ENCODE results near the gene ATN1.
A peak's percentile ranks its signal among the peaks of the same experiment; 100 is the strongest.

The ATN1 gene

GRCh38 chr12:6946033-6946919 lies 18.5 kb downstream of the ATN1 start:
- DNase-seq (ENCODE audit: low read depth) = no peak

- DNase-seq (ENCODE audit: low read depth) = no peak
These were observed 19.2 kb downstream of the ATN1 start for GRCh38 chr12:6946920-6947374.

- DNase-seq (ENCODE audit: low read depth) = no peak
These were observed 19.9 kb downstream of the ATN1 start for GRCh38 chr12:6947615-6948014.

- no peak for DNase-seq (ENCODE audit: low read depth)
These were observed 21.3 kb downstream of the ATN1 start for GRCh38 chr12:6948873-6949594.

GRCh38 chr12:6950401-6950801 lies 22.6 kb downstream of the ATN1 start:
- DNase-seq (ENCODE audit: low read depth) = no peak

- no peak for DNase-seq (ENCODE audit: low read depth)
These were observed 23.2 kb downstream of the ATN1 start, which contains the start of gene PTPN6 for GRCh38 chr12:6950811-6951540. Gene PTPN6 (plus strand): TSS chr12:6951356. CDS start chr12:6951513, 157 bp downstream.

- DNase-seq (ENCODE audit: low read depth) = no peak
These were observed 23.9 kb downstream of the ATN1 start for GRCh38 chr12:6951551-6952120.

- no peak for DNase-seq (ENCODE audit: low read depth)
These were observed 24.5 kb downstream of the ATN1 start for GRCh38 chr12:6952121-6952862.

- DNase-seq (ENCODE audit: low read depth) = no peak
These were observed 25.2 kb downstream of the ATN1 start for GRCh38 chr12:6952863-6953441.

- DNase-seq (ENCODE audit: low read depth) = peak; percentile 76
These were observed 25.9 kb downstream of the ATN1 start for GRCh38 chr12:6953442-6954315.

GRCh38 chr12:6954316-6955107 lies 26.8 kb downstream of the ATN1 start:
- no peak for DNase-seq (ENCODE audit: low read depth)

GRCh38 chr12:6955108-6956020 lies 27.6 kb downstream of the ATN1 start:
- DNase-seq (ENCODE audit: low read depth) = no peak

- DNase-seq (ENCODE audit: low read depth) = no peak
These were observed 28.4 kb downstream of the ATN1 start for GRCh38 chr12:6956021-6956727.

GRCh38 chr12:6957151-6957701 lies 29.5 kb downstream of the ATN1 start:
- DNase-seq (ENCODE audit: low read depth) = no peak

- no peak for DNase-seq (ENCODE audit: low read depth)
These were observed 30.2 kb downstream of the ATN1 start for GRCh38 chr12:6957741-6958608.

- DNase-seq (ENCODE audit: low read depth) = no peak
These were observed 30.9 kb downstream of the ATN1 start for GRCh38 chr12:6958609-6959057.

All from stimulated activated CD8-positive, alpha-beta memory T cell treated with anti-CD3 and anti-CD28 coated beads, Interleukin-7, amount 100 ng/mL, for 24 hours (primary cell).